Activated T-helper 1 cell treated with anti-CD3 and anti-CD28 coated beads, Interleukin-2, amount 50 U/mL, for 16 hours (primary cell): ENCODE results near the gene PSMD14.

Source experiments
- DNase-seq, 2 donors: peaks; one replicate each; pipeline ENCODE4 v3.0.0-alpha.2; 2020; ENCODE audit warnings: low read depth in 1 of 2, low spot score in 1 of 2

Gene PSMD14

DNA sequence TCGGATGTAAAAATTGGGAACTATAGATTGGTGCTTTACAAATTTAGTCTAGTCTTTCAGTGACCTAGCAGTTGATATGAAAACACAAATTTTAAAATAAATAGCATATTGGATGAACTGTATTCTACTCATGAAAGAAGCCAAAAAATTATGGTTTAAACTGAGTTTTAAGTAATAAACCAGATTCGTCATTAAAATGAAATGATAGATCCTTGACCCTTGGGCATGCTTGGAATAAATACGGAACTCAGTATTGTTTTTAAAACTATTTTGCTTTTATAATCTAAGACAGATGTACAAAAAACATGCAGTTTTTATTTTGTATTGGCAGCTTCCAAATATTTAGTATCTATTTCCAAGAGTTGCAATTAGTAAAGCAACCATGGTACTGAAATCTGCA, 73.3 kb downstream of the PSMD14 start:
- DNase-seq, result no peak

DNA sequence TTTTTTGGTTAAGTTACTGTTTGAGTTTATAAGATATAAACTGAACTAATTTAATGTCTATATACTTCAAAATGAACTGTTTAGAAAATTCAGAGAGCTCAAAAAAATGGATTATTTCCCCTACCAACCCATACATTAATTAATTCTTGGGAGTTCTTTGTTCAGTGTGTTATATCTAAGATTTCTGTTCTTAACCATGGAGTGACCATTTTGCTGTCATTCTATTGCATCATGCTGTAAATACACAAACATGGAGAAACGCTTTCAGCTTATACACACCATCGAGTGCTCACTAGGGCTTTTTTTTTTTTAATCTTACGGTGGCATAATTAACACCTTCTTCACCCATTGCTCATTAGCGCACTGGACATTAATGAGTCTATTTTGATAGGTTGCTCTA, 74.5 kb downstream of the PSMD14 start:
- no peak for DNase-seq

DNA sequence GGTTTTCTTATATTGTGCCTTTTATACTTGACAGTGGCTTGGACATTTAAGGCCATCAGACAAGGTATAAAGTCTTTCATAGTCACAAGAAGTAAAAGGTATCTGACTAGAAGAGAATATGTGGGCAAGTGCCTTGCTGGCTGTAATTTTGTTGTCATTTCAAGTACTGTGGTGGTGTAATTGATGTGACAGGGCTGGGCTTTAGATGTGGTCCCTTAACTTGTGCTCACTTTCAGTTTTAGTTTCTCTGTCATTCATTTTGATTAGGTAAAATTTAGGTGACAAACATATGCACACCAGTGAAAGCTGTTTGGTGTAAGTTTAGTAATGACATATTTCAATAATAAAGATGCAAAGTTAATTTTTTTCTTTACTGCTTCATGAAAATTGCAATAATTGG, 76.6 kb downstream of the PSMD14 start:
- no peak for DNase-seq

DNA sequence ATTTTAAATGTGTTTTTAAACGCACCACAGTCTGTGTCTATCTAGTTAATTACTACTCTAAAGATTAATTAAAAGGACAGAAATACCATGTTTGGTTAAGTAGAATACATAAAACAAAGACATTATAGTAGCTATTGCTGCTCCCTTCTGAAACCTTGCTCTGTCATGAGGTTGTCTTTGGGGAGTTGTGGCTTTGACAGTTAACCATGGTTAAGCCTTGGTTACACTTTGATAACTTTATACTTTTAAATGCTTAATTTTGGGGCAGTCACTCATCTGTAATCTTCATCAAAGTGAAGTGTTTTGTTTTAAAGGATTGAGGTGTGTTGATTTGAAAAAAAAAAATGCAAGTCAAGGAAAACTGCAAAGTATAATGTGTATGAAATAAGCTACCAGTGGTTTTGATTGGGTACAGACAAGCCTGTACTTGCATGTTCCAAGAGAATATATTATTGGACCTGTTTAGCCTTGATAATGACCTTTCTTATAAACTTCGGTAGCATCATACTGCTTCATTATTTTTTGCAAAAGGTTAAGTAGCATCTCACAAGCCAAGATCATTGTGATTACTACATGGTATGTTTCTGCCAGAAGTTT, 78.1 kb downstream of the PSMD14 start:
- no peak for DNase-seq

DNA sequence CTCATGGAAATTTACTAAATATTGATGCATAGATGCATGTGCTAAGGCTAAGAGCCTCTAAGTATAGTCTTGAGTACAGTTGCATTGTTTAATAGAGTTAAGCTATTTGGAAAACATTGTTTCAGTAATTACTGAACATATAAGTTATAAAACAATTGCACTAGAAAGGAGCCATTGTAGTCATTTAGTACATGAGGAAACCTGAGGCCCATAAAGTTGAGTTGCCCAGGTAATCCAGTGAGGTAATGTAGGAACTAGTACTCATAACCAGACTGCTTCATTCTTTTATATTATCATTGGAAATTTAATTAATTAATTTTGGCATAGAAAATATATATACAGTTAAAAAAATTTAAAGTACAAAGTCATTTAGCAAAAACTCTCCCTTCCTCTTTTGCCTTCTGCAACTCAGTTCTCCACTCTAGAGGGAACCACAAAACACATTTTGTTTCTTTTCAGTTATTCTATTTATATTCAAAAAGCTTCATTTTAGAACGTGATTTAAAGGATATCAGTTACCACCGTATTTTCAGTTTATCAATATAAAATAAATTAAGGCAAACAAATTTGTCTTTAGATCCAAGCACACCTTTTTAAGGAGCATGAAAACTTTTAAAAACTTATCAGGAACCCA, 80.0 kb downstream of the PSMD14 start:
- DNase-seq, result no peak

DNA sequence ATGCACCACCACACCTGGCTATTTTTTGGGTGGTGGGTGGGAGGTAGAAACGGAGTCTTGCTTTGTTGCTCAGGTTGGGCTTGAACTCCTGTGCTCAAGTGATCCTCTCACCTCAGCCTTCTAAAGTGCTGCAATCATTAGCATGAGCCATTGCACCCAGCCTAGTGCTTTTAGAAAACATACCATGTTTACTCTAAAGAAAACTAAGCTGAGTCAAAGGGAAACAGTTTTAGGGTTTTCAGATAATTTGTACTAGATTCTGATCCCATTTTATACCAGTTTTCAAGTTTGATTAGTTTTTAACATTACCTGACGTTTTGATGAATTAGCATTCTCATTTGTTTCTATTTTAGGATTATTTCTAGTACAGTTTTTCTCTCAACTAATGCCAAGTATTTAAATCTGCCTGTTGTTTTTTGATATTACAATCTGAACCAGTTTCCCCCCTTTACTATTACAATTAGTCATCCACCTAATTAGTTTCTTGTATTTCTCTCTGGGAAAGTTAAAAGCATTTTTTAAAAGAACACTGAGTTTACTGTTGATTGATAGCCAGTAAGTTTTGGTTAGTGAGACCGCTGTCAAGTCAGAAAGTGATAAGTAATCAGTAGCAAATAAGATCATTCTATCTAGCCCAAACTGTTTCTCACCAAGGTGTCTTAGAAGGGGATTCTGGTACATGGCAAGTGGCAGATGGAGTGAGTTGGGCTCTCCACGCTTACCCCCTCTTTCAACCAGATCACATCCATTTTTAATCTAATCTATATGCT, 83.7 kb downstream of the PSMD14 start:
- DNase-seq, result no peak

DNA sequence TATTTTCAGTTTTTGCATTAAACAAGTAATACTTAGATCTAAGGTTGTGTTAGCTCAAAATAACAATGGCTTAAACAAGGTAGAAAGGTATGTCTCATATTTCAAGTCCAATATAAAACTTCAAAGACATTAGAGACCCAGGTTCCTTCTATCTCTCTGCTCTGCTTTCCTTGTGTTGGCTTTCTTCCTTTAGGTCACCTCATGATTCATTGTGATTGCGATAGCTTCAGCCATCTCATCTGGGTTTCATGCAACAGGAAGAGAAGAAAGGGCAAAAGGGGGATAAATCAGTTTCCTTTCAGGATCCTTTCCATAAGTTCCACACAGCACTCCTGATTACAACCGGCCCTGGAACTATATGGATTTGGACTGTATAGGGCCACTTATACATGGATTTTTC, 91.9 kb downstream of the PSMD14 start:
- DNase-seq, result no peak

DNA sequence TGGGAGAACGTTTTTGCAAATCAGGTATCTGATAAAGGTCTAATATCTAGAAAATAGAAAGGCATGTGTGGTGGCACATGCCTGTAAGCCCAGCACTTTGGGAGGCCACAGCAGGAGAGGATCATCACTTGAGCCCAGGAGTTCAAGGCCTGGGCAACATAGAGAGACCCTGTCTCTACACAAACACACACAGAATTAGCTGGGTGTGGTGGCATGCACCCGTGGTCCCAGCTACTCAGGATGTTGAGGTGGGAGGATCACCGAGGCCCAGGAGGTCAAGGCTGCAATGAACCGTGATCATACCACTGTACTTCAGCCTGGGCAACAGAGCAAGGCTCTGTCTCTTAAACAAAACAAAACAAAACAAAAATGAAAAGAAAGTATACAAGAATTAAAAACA, 94.1 kb downstream of the PSMD14 start:
- no peak for DNase-seq

DNA sequence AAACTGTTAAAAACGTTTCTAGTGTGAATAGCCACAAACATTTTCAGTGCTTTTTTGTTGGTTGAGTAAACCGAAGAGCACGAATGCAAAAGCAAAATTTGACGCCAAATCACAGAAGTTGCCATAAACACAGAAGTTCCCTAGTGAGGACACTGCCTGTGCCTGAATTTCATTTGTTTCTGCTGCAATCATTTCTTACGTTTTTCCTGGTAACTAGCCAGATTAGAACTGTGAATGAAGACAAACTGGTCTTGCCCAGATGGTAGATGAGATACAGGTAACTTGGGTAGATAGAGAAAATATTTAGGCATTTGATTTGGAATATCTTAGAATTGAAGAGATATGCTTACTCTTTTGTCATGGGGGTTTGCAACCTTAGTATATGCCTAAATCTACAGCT, 98.1 kb downstream of the PSMD14 start:
- DNase-seq, result no peak

DNA sequence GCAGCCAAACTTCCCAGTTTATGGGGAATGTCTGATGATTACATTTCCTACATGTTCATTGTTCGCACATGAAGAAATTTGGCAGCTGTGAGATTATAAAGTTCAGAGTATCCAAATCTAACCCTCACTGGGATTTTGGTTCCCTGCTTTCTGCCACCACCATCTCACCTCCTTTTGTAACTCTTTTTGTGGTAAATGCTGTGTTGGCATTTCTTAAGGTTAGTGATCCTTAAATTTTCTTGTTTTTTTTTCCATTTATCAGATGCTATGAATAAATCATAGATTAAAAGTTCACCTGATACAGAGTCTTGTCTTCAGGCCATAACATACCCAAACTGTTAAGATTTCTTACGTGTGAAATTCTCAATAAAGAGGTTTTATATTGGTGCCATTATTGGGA, 99.4 kb downstream of the PSMD14 start:
- no peak for DNase-seq

DNA sequence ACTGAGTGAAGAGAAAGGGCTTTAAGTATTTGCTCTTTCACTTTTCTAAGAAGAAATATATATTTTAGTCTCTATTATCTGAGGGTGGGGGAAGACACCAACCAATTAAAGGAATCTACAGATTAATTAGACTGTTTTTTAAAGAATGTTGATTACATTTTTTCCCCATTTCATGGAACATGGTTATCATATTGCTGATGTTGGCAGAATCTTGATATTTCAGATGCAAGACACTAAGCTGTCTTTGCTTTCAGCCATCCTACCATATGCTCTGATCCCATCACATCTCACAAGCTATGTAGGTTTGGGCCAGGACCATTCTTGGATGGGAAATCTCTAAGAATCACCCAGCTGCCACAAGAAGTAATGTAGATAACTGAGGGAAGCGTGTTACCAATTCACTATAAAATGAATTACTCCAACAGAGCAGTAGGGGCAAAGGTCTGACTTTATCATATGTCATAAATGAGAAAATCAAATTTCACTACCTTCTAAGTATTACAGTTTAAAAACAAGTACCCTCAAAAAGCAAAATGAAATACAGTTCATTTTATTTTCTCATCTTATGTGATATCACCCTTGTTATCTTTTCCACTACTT, 101.2 kb downstream of the PSMD14 start:
- no peak for DNase-seq

DNA sequence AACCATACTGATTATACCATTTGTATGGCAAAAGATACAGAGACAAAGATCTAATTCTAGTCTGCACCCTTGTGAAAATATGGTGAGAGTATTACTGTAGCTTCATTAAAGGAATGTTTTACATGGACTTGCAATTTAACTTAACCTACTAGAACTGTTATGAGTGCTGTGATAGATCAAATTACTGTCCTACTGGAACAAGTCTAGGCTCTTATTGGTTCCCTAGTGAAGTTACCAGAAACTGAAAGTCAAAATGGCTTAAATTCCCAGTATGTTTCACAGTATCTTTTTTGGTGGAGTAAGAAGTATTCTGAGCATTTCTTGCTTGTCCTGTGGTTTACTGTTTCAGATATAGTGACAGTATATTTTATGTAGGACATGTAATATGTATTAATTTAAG, 104.1 kb downstream of the PSMD14 start:
- no peak for DNase-seq

DNA sequence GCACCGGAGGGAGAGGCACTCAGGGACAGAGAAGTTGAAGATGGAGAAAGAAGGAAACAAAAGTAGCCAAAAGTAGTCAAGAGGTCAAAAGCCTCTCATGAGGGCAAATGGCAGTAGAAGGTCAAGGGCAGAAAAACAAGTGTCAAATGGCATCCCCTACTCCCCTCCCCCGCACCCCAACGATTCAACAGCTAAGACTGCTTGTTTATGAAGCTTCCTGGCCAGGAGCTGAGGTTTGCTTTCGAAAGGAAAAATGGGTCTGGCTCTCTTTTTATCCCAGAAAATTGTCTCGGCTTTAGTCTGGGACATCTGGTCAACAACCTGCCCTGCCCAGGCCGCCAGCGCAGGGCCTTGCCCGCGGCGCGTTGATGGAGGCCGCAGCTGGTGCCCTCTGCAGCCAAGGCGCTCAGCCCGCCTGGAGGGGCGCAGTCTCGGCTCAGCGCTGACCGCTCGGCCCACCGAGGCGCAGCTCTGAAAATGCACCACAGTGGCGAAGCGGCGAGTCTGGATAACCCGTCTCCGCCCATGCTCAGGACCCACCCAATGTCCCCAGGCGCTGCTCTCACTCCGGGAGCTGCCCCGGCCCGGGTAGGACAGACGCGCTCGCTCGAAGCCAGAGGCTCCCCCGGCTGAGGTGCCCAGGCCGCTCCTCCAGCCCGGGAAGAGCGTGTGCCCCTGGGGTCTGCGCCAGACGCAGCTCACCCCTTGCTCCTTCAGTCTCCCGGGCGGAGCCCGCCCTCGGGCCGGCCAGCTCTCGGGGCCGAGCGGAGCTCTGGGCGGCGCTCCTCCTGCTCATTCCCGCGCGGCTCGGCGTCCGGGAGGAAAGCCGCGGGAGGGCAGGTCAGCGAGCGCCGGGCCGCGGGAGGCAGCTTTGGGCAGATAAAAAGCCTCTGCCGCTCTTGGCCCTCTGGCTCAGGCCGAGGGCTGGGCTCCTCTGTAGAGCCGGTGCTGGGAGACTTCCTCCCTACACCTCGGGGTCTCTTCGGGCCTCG, 106.1 kb downstream of the PSMD14 start:
- no peak for DNase-seq

DNA sequence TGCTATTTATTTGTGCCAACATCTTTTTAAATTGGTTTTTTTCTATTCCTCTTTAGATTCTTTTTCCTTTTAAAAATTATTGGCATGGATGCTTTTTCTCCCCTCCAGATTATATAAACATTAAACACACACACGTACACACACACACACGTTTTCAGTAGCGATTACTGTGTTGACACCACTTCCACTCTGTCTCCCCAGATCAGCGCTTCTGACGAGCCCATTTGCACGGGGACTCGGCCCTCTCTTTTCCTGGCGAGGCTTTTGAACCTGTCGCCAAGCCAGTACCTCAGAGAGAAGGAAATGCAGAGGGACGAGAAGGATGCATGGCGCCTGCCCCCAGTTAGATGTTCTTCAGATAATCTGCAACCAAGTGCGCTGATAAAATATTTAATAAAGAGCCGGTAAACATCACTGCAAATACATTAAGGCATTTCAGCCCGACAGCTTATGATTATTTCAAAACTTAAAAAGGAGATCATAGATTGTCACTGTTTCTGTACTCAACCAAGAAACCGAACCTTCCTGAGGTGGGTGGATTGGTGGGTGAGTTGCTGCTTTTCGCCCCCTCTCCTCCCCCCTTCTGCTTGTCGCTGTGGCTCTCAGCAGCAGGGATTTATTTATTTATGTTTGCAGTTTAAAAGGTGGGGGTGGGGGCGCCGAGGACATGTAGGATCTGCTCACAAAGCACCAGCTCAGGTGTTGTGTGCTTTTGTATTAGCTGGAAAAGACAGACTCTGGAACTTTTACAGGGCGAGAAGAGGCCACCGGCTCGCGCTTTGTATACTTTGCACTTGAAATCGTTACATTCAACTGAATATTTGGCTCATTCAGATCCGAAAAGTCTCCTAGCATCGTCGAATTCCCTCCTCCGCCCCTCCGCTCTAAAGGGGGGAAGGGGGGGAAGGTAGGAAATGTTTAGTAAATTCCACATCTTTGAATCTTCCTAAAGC, 107.1 kb downstream of the PSMD14 start:
- no peak for DNase-seq

DNA sequence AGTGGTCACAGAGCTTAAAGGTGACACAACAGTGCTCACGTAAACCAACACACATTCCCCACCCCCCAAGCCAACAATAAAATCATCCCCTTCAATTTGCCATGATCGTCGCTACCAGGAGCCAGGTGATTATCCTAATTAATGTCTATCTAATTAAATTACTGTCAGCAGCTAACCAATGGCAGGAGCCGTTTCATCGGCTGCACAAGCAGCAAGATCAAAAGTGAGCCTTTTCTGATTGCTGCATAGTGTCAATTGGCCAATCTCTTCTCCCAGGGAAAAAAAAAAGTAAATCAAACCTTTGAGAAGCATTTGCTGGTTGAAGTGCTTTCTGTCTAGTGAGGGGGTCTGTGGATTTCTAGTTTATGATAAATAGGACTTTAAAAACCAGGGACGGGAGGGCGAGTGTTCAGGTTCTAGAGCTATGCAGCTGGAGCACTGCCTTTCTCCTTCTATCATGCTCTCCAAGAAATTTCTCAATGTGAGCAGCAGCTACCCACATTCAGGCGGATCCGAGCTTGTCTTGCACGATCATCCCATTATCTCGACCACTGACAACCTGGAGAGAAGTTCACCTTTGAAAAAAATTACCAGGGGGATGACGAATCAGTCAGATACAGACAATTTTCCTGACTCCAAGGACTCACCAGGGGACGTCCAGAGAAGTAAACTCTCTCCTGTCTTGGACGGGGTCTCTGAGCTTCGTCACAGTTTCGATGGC, 107.9 kb downstream of the PSMD14 start, which contains the start of gene TBR1:
TBR1 (plus strand) TSS at position 311 of the 721 bp plus-strand sequence; CDS start at position 425, 114 bp downstream.
- no peak for DNase-seq

DNA sequence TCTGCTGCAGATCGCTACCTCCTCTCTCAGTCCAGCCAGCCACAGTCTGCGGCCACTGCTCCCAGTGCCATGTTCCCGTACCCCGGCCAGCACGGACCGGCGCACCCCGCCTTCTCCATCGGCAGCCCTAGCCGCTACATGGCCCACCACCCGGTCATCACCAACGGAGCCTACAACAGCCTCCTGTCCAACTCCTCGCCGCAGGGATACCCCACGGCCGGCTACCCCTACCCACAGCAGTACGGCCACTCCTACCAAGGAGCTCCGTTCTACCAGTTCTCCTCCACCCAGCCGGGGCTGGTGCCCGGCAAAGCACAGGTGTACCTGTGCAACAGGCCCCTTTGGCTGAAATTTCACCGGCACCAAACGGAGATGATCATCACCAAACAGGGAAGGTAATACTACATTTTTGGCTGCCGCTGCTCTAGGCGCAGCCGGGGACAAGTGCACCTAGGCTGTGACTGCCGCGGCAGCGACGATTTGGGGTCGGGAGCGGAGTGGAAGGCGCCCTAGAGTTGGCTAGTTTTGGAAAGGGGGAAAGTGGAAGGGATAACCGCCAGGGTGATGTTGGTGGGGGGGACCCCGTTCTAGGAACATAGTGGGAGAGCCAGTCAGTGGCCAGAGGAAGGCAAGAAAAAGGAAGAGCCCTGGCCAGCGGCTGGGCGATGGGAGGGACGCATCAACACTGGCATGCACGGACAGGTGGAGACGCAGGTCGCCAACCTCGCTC, 108.6 kb downstream of the PSMD14 start:
- no peak for DNase-seq

DNA sequence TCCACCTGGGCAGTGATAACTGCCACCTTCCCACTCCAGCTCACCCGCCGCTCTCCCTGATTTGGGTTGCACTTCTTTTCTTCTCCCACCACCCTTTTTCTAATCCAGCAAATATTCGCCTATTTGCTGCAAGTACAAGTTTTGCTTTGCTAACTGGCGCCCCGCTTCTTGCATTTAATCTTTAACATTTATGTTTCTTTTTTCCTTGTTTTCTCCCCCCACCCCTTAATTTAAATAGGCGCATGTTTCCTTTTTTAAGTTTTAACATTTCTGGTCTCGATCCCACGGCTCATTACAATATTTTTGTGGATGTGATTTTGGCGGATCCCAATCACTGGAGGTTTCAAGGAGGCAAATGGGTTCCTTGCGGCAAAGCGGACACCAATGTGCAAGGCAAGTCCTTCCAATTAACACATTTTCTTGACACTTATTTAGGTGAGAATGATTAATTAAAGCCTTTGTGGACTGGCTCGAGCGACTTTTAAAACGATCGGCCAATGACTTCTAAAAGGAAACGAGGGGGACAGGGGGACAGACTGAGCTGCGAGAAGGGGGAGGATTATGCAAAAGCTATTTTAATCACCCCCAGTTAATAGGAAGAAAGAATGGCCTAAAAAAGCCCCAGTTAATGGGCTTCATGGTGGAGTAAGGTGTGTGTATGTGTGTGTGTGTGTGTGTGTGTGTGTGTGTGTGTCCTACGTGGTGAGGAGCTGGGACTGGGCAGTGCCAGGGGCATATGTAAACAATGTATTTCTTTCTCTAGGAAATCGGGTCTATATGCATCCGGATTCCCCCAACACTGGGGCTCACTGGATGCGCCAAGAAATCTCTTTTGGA, 109.4 kb downstream of the PSMD14 start:
- DNase-seq, result no peak
